ENCODE data around the gene POU4F1.

- no peak for TF ChIP-seq CTCF (conservative IDR thresholded peaks at IDR 0.05 in 1 of 2, IDR thresholded peaks at IDR 0.05 in 1 of 2; ENCODE audit: extremely low read depth in 1 of 2, insufficient read depth in 1 of 2, low read depth in 1 of 2, low read length in 2 of 2)
- TF ChIP-seq EZH2 (IDR thresholded peaks at IDR 0.05; ENCODE audit: borderline replicate concordance, low read length), result no peak
Measured at GRCh38 chr13:78589206-78589605, 14.1 kb downstream of the POU4F1 start.

All from mammary epithelial cell (primary cell).